KMS-11 (cell line): Measurements from ENCODE around the gene BRD7.

ENCODE experiments used
- H2AFZ ChIP-seq: fragments of 200-600 bp; sonication (generic); 2 replicates; pipeline ENCODE4 v1.6.1; 2016; ENCODE audit warnings: antibody characterized with exemption, mixed run types, low read depth
- H3K27ac ChIP-seq: fragments of 200-600 bp; sonication (generic); 2 replicates; pipeline ENCODE4 v1.6.1; 2016; ENCODE audit warnings: mild to moderate bottlenecking, mixed run types
- H3K27me3 ChIP-seq: fragments of 200-600 bp; sonication (generic); 2 replicates; pipeline ENCODE4 v1.6.1; 2017; ENCODE audit warnings: mild to moderate bottlenecking, low read depth, mixed run types, moderate library complexity; ENCODE audit not compliant: insufficient read depth
- H3K36me3 ChIP-seq: fragments of 200-600 bp; sonication (generic); 2 replicates; pipeline ENCODE4 v1.6.1; 2017; ENCODE audit warnings: mild to moderate bottlenecking, mixed run types; ENCODE audit not compliant: insufficient read depth
- H3K4me1 ChIP-seq: fragments of 200-600 bp; sonication (generic); 2 replicates; pipeline ENCODE4 v1.6.1; 2016; ENCODE audit warnings: mild to moderate bottlenecking, low read depth, mixed run types; ENCODE audit not compliant: poor library complexity, severe bottlenecking
- H3K4me2 ChIP-seq: fragments of 200-600 bp; sonication (generic); 2 replicates; pipeline ENCODE4 v1.7.0; 2016; ENCODE audit warnings: mild to moderate bottlenecking, mixed run types
- H3K4me3 ChIP-seq: fragments of 200-600 bp; sonication (generic); IDR thresholded peaks from 2 replicates; pipeline ENCODE4 v1.6.1; 2017; ENCODE audit warnings: low read depth, low read length, mixed read lengths; ENCODE audit not compliant: insufficient read depth
- H3K79me2 ChIP-seq: fragments of 200-600 bp; sonication (generic); 2 replicates; pipeline ENCODE4 v1.6.1; 2016; ENCODE audit warnings: low read depth, mixed run types; ENCODE audit not compliant: insufficient read depth
- H3K9ac ChIP-seq: fragments of 200-600 bp; sonication (generic); 2 replicates; pipeline ENCODE4 v1.6.1; 2016; ENCODE audit warnings: mild to moderate bottlenecking, mixed run types
- H4K20me1 ChIP-seq: fragments of 200-600 bp; sonication (generic); 2 replicates; pipeline ENCODE4 v1.6.1; 2016; ENCODE audit warnings: mild to moderate bottlenecking, mixed run types; ENCODE audit not compliant: insufficient read depth
- CTCF ChIP-seq: fragments of 200-600 bp; sonication (generic); conservative IDR thresholded peaks from 2 replicates; pipeline ENCODE4 v1.6.1; 2017; ENCODE audit warnings: low read depth, mild to moderate bottlenecking, antibody characterized with exemption, low read length, moderate library complexity, mixed read lengths

Gene BRD7

GRCh38 chr16:50304467-50305440 lies 64.0 kb downstream of the BRD7 start:
- no peak overlapping the region for H2AFZ ChIP-seq
- H3K4me2 ChIP-seq = no peak overlapping the region
- no peaks in the 10 kb centered on the region for H3K36me3 ChIP-seq
- H3K9ac ChIP-seq = no peak overlapping the region
- H3K4me3 ChIP-seq = no peak overlapping the region
- no peaks in the 10 kb centered on the region for H3K4me1 ChIP-seq
- H3K27me3 ChIP-seq = no peaks in the 10 kb centered on the region
- no peaks in the 10 kb centered on the region for H3K79me2 ChIP-seq
- H3K27ac ChIP-seq = no peak overlapping the region
- H4K20me1 ChIP-seq = no peaks in the 10 kb centered on the region
- no peak for TF ChIP-seq CTCF

- H3K27me3 ChIP-seq = no peaks in the 10 kb centered on the region
- H2AFZ ChIP-seq = no peak overlapping the region
- no peak overlapping the region for H3K4me2 ChIP-seq
- no peak overlapping the region for H3K9ac ChIP-seq
- H3K4me1 ChIP-seq = no peaks in the 10 kb centered on the region
- no peak overlapping the region for H3K4me3 ChIP-seq
- no peaks in the 10 kb centered on the region for H4K20me1 ChIP-seq
- no peak overlapping the region for H3K27ac ChIP-seq
- no peak for TF ChIP-seq CTCF
- H3K36me3 ChIP-seq = no peaks in the 10 kb centered on the region
- H3K79me2 ChIP-seq = no peaks in the 10 kb centered on the region
Observed at GRCh38 chr16:50303605-50304466, 65.0 kb downstream of the BRD7 start.

GRCh38 chr16:50303041-50303604 lies 65.7 kb downstream of the BRD7 start:
- no peak for TF ChIP-seq CTCF
- no peaks in the 10 kb centered on the region for H3K36me3 ChIP-seq
- H3K27ac ChIP-seq = no peak overlapping the region

GRCh38 chr16:50302472-50303005 lies 66.2 kb downstream of the BRD7 start:
- H3K79me2 ChIP-seq = no peaks in the 10 kb centered on the region
- H2AFZ ChIP-seq = no peak overlapping the region
- H3K4me2 ChIP-seq = no peak overlapping the region
- TF ChIP-seq CTCF = no peak
- H3K4me3 ChIP-seq = no peak overlapping the region
- no peak overlapping the region for H3K27ac ChIP-seq
- no peaks in the 10 kb centered on the region for H3K36me3 ChIP-seq
- H3K9ac ChIP-seq = no peak overlapping the region
- no peaks in the 10 kb centered on the region for H3K27me3 ChIP-seq
- H4K20me1 ChIP-seq = no peaks in the 10 kb centered on the region
- no peaks in the 10 kb centered on the region for H3K4me1 ChIP-seq

More at GRCh38 chr16:50303041-50303604, 65.7 kb downstream of the BRD7 start:
- Histone ChIP-seq H2AFZ (no peak overlapping the region), H3K4me2 (no peak overlapping the region), H3K79me2 (no peaks in the 10 kb centered on the region), H3K4me3 (no peak overlapping the region), H3K4me1 (no peaks in the 10 kb centered on the region), H3K9ac (no peak overlapping the region), H3K27me3 (no peaks in the 10 kb centered on the region), H4K20me1 (no peaks in the 10 kb centered on the region)
